MM.1S (cell line): ENCODE measurements around the gene LAMTOR5.

ENCODE experiments used
- CTCF ChIP-seq: fragments of 300-600 bp; sonication (generic); IDR thresholded peaks from 2 replicates; pipeline ENCODE4 v1.5.1; 2016; ENCODE audit warnings: antibody characterized with exemption, low read length, mixed read lengths
- EZH2 ChIP-seq: fragments of 300-600 bp; sonication (generic); optimal IDR thresholded peaks from 2 replicates; pipeline ENCODE3; 2017; ENCODE audit warnings: low read depth, mild to moderate bottlenecking, antibody characterized with exemption, low read length, mixed read lengths
- EZH2phosphoT487 ChIP-seq: fragments of 300-600 bp; sonication (generic); IDR thresholded peaks from 2 replicates; pipeline ENCODE4 v1.6.1; 2018; ENCODE audit warnings: antibody characterized with exemption, low read length

DNA sequence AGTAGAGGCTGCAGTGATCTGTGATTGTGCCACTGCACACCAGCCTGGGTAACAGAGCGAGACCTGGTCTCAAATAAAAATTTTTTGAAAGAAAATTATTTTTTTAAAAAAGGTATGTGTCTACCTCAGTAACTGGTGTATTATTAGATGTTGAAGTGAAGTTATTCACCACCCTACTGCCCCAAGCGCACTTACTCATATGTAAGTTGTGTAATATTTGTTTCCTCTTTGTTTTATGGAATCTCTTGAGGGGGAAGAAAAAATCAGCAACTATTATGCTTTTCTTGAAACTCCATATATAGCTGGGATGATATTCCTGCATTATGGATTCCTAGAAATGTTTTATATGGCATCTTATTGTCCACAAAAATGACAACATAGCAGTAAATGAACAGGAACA, 47.1 kb downstream of the LAMTOR5 start:
- TF ChIP-seq CTCF (no peak), EZH2 (no peak), EZH2phosphoT487 (no peak)
